Heart right ventricle (tissue), 16 donors: ENCODE measurements around the gene C9orf50. TPM values are rescaled to one million over a fixed set of nuclear protein-coding genes. Genes with fewer than 3 reads are reported as not detected.

Source experiments
- ATAC-seq, 8 donors: fragments of 200-7000 bp; cut with Tn5 transposase; one replicate each; pipeline ENCODE4 v1.9.1; 2020; ENCODE audit warnings: mild to moderate bottlenecking in 8 of 8, moderate library complexity in 8 of 8, moderate number of reproducible peaks in 1 of 8
- DNase-seq, 2 donors: peaks; one replicate each; pipeline ENCODE4 v3.0.0-alpha.2; 2020
- H3K27ac ChIP-seq, 10 donors: fragments of 200-600 bp; sonication (generic) in 2 of 10; one replicate each; pipeline versions ENCODE4 v1.5.0 to v1.8.0; 2020 to 2022; ENCODE audit warnings: mild to moderate bottlenecking in 3 of 10
- H3K27me3 ChIP-seq, 7 donors: fragments of 200-600 bp; one replicate each; pipeline ENCODE4 v1.8.0; 2021 to 2022; ENCODE audit warnings: mild to moderate bottlenecking in 2 of 7
- H3K36me3 ChIP-seq, 9 donors: fragments of 200-600 bp; sonication (generic) in 1 of 9; one replicate each; pipeline versions ENCODE4 v1.5.0 to v1.8.0; 2020 to 2022; ENCODE audit warnings: mild to moderate bottlenecking in 2 of 9
- H3K4me1 ChIP-seq, 9 donors: fragments of 200-600 bp; sonication (generic) in 1 of 9; one replicate each; pipeline versions ENCODE4 v1.5.0 to v1.8.0; 2020 to 2022; ENCODE audit warnings: mild to moderate bottlenecking in 4 of 9
- H3K4me3 ChIP-seq, 10 donors: fragments of 200-600 bp; sonication (generic) in 2 of 10; one replicate each; pipeline versions ENCODE4 v1.5.0 to v1.8.0; 2020 to 2022; ENCODE audit warnings: mild to moderate bottlenecking in 7 of 10, moderate library complexity in 2 of 10
- H3K9me3 ChIP-seq, 11 donors: fragments of 200-600 bp in 10 of 11; sonication (generic) in 2 of 11; one replicate each; pipeline versions ENCODE4 v1.5.0 to v1.8.0; 2013 to 2022; ENCODE audit warnings: mild to moderate bottlenecking in 2 of 11, control low read depth in 1 of 11, moderate library complexity in 1 of 11
- CTCF ChIP-seq, 9 donors: fragments of 200-600 bp; sonication (generic) in 2 of 9; IDR thresholded peaks; one replicate each; pipeline versions ENCODE4 v1.5.0 to v1.8.0; 2021 to 2022; ENCODE audit warnings: antibody characterized with exemption in 9 of 9, mild to moderate bottlenecking in 5 of 9, moderate library complexity in 1 of 9
- WGBS, 2 donors: extraction: QIAGEN DNeasy Blood & Tissue Kit; methylation state at CpG; one replicate each; pipeline ENCODE4 v1.1.7; 2013; ENCODE audit warnings: inconsistent platforms in 1 of 2; 5-methylcytosine and 5-hydroxymethylcytosine counted together
- intact Hi-C, 10 donors: fragments of 100-400 bp; cut with DNase I; formaldehyde crosslinking; loops; one replicate each; pipeline versions ENCODE4 v1.11.1 to v1.14.2; 2022
- polyA plus RNA-seq, 2 donors: library from polyadenylated mRNA; stranded (reverse); fragments of 200-250 nt; gene quantifications; one replicate each; pipeline ENCODE4 v1.2.3, GENCODE V29; 2013
- total RNA-seq, 10 donors: library from RNA; stranded (reverse); fragmentation: NEBNext Ultra II Directional in 3 of 10; extraction: Animal tissue kit (Norgen Biotek cat#: 25700) in 3 of 10; gene quantifications; one replicate each; pipeline versions ENCODE4 v1.2.1 to v1.2.4, GENCODE V29; 2021 to 2023
- donor health status: Arrhythmogenic right ventricular cardiomyopathy.
- donor health status: ischemic (EF 13 %, LVEDD 7.1; RV severe dilation, severe dysfunction).
- donor health status: healthy with polysubstance abuse.
- donor health status: DM: no; HTN: yes; CAD: no.
- donor health status: DM: no; HTN: no; CAD: no.
- donor health status: ischemic (EF 25% LVEDD 6.9; RV normal size, moderate dysfunction).
- donor health status: ischemic (EF 25% LVEDD 5.7; RV mildly dilated, moderate dysfunction).
- donor health status: healthy.
- donor health status: DM: yes; HTN: yes; CAD: no.
- donor health status: Ischemic cardiomyopathy.
- donor health status: ischemic (EF 35%, LVEDD 5.7; RV mildly dilated, moderate dysfunction).
- donor health status: nonischemic (EF 11% LVEDD 7.7; RV severe dilation, severe dysfunction).
- donor health status: DM: yes; HTN: yes; CAD: no.
- donor health status: PGD.
- donor health status: ischemic (EF 29% LVEDD 5.4; RV normal size, mild dysfunction).
- donor health status: nonischemic (EF 23%, LVEDD 6.1; RV moderate dilation, normal function).

Gene C9orf50
- total and polyA plus RNA-seq, 12 donors, result not detected

- peak; percentile 41 to 62 for DNase-seq
- H3K9me3 ChIP-seq, result peaks cover 0 to 8% (median 0%) of the 10 kb centered on the region in 11 donors
- H3K4me1 ChIP-seq, result peaks cover 0 to 15% (median 6%) of the 10 kb centered on the region in 9 donors
- no peaks in the 10 kb centered on the region for H3K27me3 ChIP-seq
- peak; percentile 66 to 92 (median 84) for ATAC-seq
- peak overlapping the region in 9 of 10 donors; percentile 27 to 83 (median 70) for H3K27ac ChIP-seq
- H3K36me3 ChIP-seq, result no peaks in the 10 kb centered on the region
- intact Hi-C loops, result no loop called here
- WGBS, 2 donors, result 56 to 60% methylated on average over 34 of the region's 34 CpGs
- H3K4me3 ChIP-seq, result no peak overlapping the region
- no peak for TF ChIP-seq CTCF (IDR thresholded peaks at IDR 0.05)
Observed at GRCh38 chr9:129576546-129577543, 44.1 kb downstream of the C9orf50 start.

- Histone ChIP-seq H3K27me3 (no peaks in the 10 kb centered on the region), H3K9me3 (peaks cover 0 to 8% (median 0%) of the 10 kb centered on the region in 11 donors), H3K4me3 (no peak overlapping the region), H3K36me3 (no peaks in the 10 kb centered on the region), H3K4me1 (peaks cover 4 to 19% (median 9%) of the 10 kb centered on the region in 9 donors), H3K27ac (peak overlapping the region in 1 of 10 donors; percentile 8)
- TF ChIP-seq CTCF (IDR thresholded peaks at IDR 0.05), result no peak
- intact Hi-C loops, result no loop called here
- DNase-seq (no peak), ATAC-seq (peak in 1 of 8 donors; percentile 3)
- 66% methylated on average over 9 of the region's 9 CpGs for WGBS, 2 donors
Observed at GRCh38 chr9:129575818-129576217, 45.1 kb downstream of the C9orf50 start.

GRCh38 chr9:129574911-129575585 lies 45.9 kb downstream of the C9orf50 start:
- Histone ChIP-seq H3K9me3 (peaks cover 0 to 8% (median 0%) of the 10 kb centered on the region in 11 donors), H3K4me1 (peaks cover 6 to 27% (median 16%) of the 10 kb centered on the region in 9 donors), H3K27ac (peak overlapping the region in 1 of 10 donors; percentile 8), H3K4me3 (no peak overlapping the region), H3K27me3 (no peaks in the 10 kb centered on the region), H3K36me3 (no peaks in the 10 kb centered on the region)
- intact Hi-C loops, result no loop called here
- DNase-seq (no peak), ATAC-seq (no peak)
- WGBS, 2 donors, result 82 to 85% methylated on average over 13 of the region's 13 CpGs
- no peak for TF ChIP-seq CTCF (IDR thresholded peaks at IDR 0.05)

- Histone ChIP-seq H3K4me1 (peaks cover 6 to 37% (median 19%) of the 10 kb centered on the region in 9 donors), H3K9me3 (peaks cover 0 to 8% (median 0%) of the 10 kb centered on the region in 11 donors), H3K27ac (no peak overlapping the region), H3K27me3 (peaks cover 0 to 9% (median 0%) of the 10 kb centered on the region in 7 donors), H3K4me3 (no peak overlapping the region), H3K36me3 (no peaks in the 10 kb centered on the region)
- no peak for ATAC-seq
- 94 to 99% methylated on average over 5 of the region's 5 CpGs for WGBS, 2 donors
- TF ChIP-seq CTCF (IDR thresholded peaks at IDR 0.05), result no peak
- intact Hi-C loops, result no loop called here
- no peak for DNase-seq
Observed at GRCh38 chr9:129573977-129574376, 46.9 kb downstream of the C9orf50 start.
